Uterus (tissue), 4 donors: ENCODE results near the gene ATP8B3. TPM values are rescaled to one million over a fixed set of nuclear protein-coding genes. Genes with fewer than 3 reads are reported as not detected.

Experiments
- DNase-seq, 2 donors: peaks; one replicate each; pipeline ENCODE4 v3.0.0-alpha.2; 2019 to 2020
- H3K27ac ChIP-seq, 2 donors: fragments of 200-600 bp; sonication (generic); 1 replicate in 1 of 2; 2 replicates in 1 of 2; pipeline ENCODE4 v1.5.1; 2016 to 2018
- H3K27me3 ChIP-seq, 2 donors: fragments of 200-600 bp; sonication (generic); one replicate each; pipeline ENCODE4 v1.5.1; 2018 to 2019; ENCODE audit warnings: control low read depth in 1 of 2
- H3K36me3 ChIP-seq, 2 donors: fragments of 200-600 bp; sonication (generic); one replicate each; pipeline ENCODE4 v1.5.1; 2019; ENCODE audit warnings: control low read depth in 1 of 2
- H3K4me1 ChIP-seq, 2 donors: fragments of 200-600 bp; sonication (generic); one replicate each; pipeline ENCODE4 v1.5.1; 2018 to 2019; ENCODE audit warnings: control low read depth in 1 of 2
- H3K4me3 ChIP-seq, 2 donors: fragments of 200-600 bp; sonication (generic); 1 replicate in 1 of 2; 2 replicates in 1 of 2; pipeline ENCODE4 v1.5.1; 2018 to 2019; ENCODE audit warnings: mild to moderate bottlenecking in 1 of 2
- H3K9me3 ChIP-seq, 2 donors: fragments of 200-600 bp; sonication (generic); one replicate each; pipeline ENCODE4 v1.5.1; 2019; ENCODE audit warnings: control low read depth in 1 of 2
- CTCF ChIP-seq, 4 experiments: fragments of 200-600 bp in 2 of 4; fragments of 450-650 bp in 2 of 4; sonication (generic) in 2 of 4; IDR thresholded peaks; one replicate each; pipeline ENCODE4 v1.5.1; 2016 to 2019; ENCODE audit warnings: antibody characterized with exemption in 4 of 4, mild to moderate bottlenecking in 2 of 4, moderate library complexity in 1 of 4
- POLR2A ChIP-seq, 2 donors: fragments of 450-650 bp; IDR thresholded peaks; one replicate each; pipeline ENCODE4 v1.6.1; 2016; ENCODE audit warnings: antibody characterized with exemption in 2 of 2, mild to moderate bottlenecking in 1 of 2, moderate library complexity in 1 of 2
- intact Hi-C: fragments of 100-400 bp; cut with DNase I; formaldehyde crosslinking; loops from one replicate; pipeline ENCODE4 v1.15.1; 2023; ENCODE audit warnings: low total_unique reads
- total RNA-seq, 4 donors: library from RNA; depleted of rRNA in 3 of 4; stranded (reverse); fragments of >200 nt in 3 of 4; gene quantifications; one replicate each; pipeline versions ENCODE4 v1.1.0 to v1.2.4, GENCODE V29; 2014 to 2023
- donor health status: DM: yes; HTN: yes; CAD: no.

ATP8B3 gene
- total RNA-seq, 4 donors from 2014 or later, result 1.0 to 3.3 (median 1.7) TPM; not detected in 1

GRCh38 chr19:1756264-1756663 is 55.8 kb downstream of the ATP8B3 start:
- Histone ChIP-seq H3K27ac (no peak overlapping the region), H3K9me3 (no peaks in the 10 kb centered on the region), H3K4me3 (no peak overlapping the region), H3K27me3 (peaks cover 10 to 60% of the 10 kb centered on the region in 2 donors), H3K4me1 (peaks cover 0 to 8% of the 10 kb centered on the region in 2 donors), H3K36me3 (no peaks in the 10 kb centered on the region)
- intact Hi-C loops, result no loop called here
- TF ChIP-seq POLR2A (IDR thresholded peaks at IDR 0.05), result no peak
- TF ChIP-seq CTCF (IDR thresholded peaks at IDR 0.05), result no peak
- no peak for DNase-seq

- H3K27me3 ChIP-seq, result peaks cover 10 to 67% of the 10 kb centered on the region in 2 donors
- TF ChIP-seq POLR2A (IDR thresholded peaks at IDR 0.05), result no peak
- TF ChIP-seq CTCF (IDR thresholded peaks at IDR 0.05), result no peak
Measured at GRCh38 chr19:1755467-1756171, 56.5 kb downstream of the ATP8B3 start.

GRCh38 chr19:1754636-1755466 is 57.2 kb downstream of the ATP8B3 start:
- intact Hi-C loops, result no loop called here
- TF ChIP-seq POLR2A (IDR thresholded peaks at IDR 0.05) (no peak), CTCF (IDR thresholded peaks at IDR 0.05) (no peak)
- peaks cover 8 to 74% of the 10 kb centered on the region in 2 donors for H3K27me3 ChIP-seq
- DNase-seq, result no peak
- no peak overlapping the region for H3K4me3 ChIP-seq
- no peaks in the 10 kb centered on the region for H3K9me3 ChIP-seq
- no peaks in the 10 kb centered on the region for H3K36me3 ChIP-seq
- H3K4me1 ChIP-seq, result peaks cover 0 to 9% of the 10 kb centered on the region in 2 donors
- H3K27ac ChIP-seq, result no peak overlapping the region

More at GRCh38 chr19:1755467-1756171, 56.5 kb downstream of the ATP8B3 start:
- no peak for DNase-seq
- no peak overlapping the region for H3K27ac ChIP-seq
- intact Hi-C loops, result no loop called here
- no peaks in the 10 kb centered on the region for H3K36me3 ChIP-seq
- no peak overlapping the region for H3K4me3 ChIP-seq
- H3K4me1 ChIP-seq, result peaks cover 0 to 8% of the 10 kb centered on the region in 2 donors
- H3K9me3 ChIP-seq, result no peaks in the 10 kb centered on the region

DNA sequence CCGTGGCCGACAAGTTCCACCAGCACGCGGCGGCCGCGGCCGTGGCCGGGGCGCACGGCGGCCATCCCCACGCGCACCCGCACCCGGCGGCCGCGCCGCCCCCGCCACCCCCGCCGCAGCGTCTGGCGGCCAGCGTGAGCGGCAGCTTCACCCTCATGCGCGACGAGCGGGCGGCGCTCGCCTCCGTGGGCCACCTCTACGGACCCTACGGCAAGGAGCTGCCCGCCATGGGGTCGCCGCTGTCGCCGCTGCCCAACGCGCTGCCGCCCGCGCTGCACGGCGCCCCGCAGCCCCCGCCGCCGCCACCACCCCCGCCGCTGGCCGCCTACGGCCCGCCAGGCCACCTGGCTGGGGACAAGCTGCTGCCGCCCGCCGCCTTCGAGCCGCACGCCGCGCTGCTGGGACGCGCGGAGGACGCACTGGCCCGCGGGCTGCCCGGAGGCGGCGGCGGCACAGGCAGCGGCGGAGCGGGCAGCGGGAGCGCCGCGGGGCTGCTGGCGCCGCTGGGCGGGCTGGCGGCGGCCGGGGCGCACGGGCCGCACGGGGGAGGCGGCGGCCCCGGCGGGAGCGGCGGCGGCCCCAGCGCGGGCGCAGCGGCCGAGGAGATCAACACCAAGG is 57.9 kb downstream of the ATP8B3 start:
- H3K27ac ChIP-seq, result no peak overlapping the region
- peaks cover 8 to 73% of the 10 kb centered on the region in 2 donors for H3K27me3 ChIP-seq
- peaks cover 0 to 16% of the 10 kb centered on the region in 2 donors for H3K4me1 ChIP-seq
- TF ChIP-seq POLR2A (IDR thresholded peaks at IDR 0.05), result no peak
- TF ChIP-seq CTCF (IDR thresholded peaks at IDR 0.05), result no peak
- no peaks in the 10 kb centered on the region for H3K36me3 ChIP-seq
- intact Hi-C loops, result no loop called here
- no peak for DNase-seq
- no peak overlapping the region for H3K4me3 ChIP-seq
- H3K9me3 ChIP-seq, result no peaks in the 10 kb centered on the region
